NCI-H2029 (cell line): Measurements from ENCODE around the gene CPLX4.

ENCODE experiments used
- DNase-seq: peaks from one replicate; lab custom pipeline; 2025; lab: John Stamatoyannopoulos, UW

The CPLX4 gene

GRCh38 chr18:59318460-59319050 lies at the start of gene CPLX4:
CPLX4 (minus strand) TSS chr18:59318649; CDS start chr18:59318462, 187 bp downstream.
- no peak for DNase-seq

- DNase-seq: no peak
Observed at GRCh38 chr18:59360381-59360780, 41.9 kb upstream of the CPLX4 start.

- no peak for DNase-seq
Observed at GRCh38 chr18:59359576-59359952, 41.1 kb upstream of the CPLX4 start.

- peak; percentile 87 for DNase-seq
Observed at GRCh38 chr18:59358712-59359575, 40.5 kb upstream of the CPLX4 start, which contains the start of gene LMAN1. LMAN1 (minus strand) TSS chr18:59359265; CDS start chr18:59359244, 21 bp downstream.

- no peak for DNase-seq
Observed at GRCh38 chr18:59358414-59358711, 39.9 kb upstream of the CPLX4 start.

- DNase-seq: peak; percentile 0
Observed at GRCh38 chr18:59357928-59358327, 39.5 kb upstream of the CPLX4 start.

- DNase-seq: no peak
Observed at GRCh38 chr18:59354731-59355130, 36.3 kb upstream of the CPLX4 start.

GRCh38 chr18:59353079-59353680 lies 34.7 kb upstream of the CPLX4 start:
- no peak for DNase-seq

GRCh38 chr18:59352250-59352855 lies 33.9 kb upstream of the CPLX4 start:
- no peak for DNase-seq

- no peak for DNase-seq
Observed at GRCh38 chr18:59345556-59345955, 27.1 kb upstream of the CPLX4 start.

GRCh38 chr18:59344996-59345395 lies 26.5 kb upstream of the CPLX4 start:
- DNase-seq: no peak

GRCh38 chr18:59343926-59344325 lies 25.5 kb upstream of the CPLX4 start:
- DNase-seq: no peak

GRCh38 chr18:59340817-59341216 lies 22.4 kb upstream of the CPLX4 start:
- DNase-seq: no peak

GRCh38 chr18:59340312-59340711 lies 21.9 kb upstream of the CPLX4 start:
- no peak for DNase-seq

- DNase-seq: no peak
Observed at GRCh38 chr18:59332986-59333385, 14.5 kb upstream of the CPLX4 start.

GRCh38 chr18:59328683-59329082 lies 10.2 kb upstream of the CPLX4 start:
- no peak for DNase-seq

- DNase-seq: no peak
Observed at GRCh38 chr18:59325965-59326364, 7.5 kb upstream of the CPLX4 start.

GRCh38 chr18:59324623-59324971 lies 6.1 kb upstream of the CPLX4 start:
- no peak for DNase-seq

GRCh38 chr18:59323931-59324622 lies 5.6 kb upstream of the CPLX4 start:
- DNase-seq: no peak

- DNase-seq: no peak
Observed at GRCh38 chr18:59311631-59312030, 6.8 kb downstream of the CPLX4 start.

- DNase-seq: no peak
Observed at GRCh38 chr18:59308938-59309260, 9.6 kb downstream of the CPLX4 start.

- DNase-seq: peak; percentile 39
Observed at GRCh38 chr18:59308248-59308937, 10.1 kb downstream of the CPLX4 start.
